GM12878 (cell line): ENCODE data around the gene ING3. TPM values are rescaled to one million over a fixed set of nuclear protein-coding genes. Genes with fewer than 3 reads are reported as not detected.

ENCODE experiments used
- ATAC-seq: fragments of 200-7000 bp; cut with Tn5 transposase; 3 replicates; pipeline ENCODE4 v1.9.1; 2020; ENCODE audit warnings: mild to moderate bottlenecking, moderate library complexity
- BruUV-seq: library from RNA; stranded (reverse); fragments of 400-500 nt; replicated peaks from 2 replicates; lab custom pipeline; 2021; lab: Mats Ljungman, UMichigan
- CTCF ChIA-PET: fragments of 300-600 bp; sonication (Branson Sonifier 250); formaldehyde crosslinking; extraction: SDS; loops from one replicate; lab custom pipeline; 2021; ENCODE audit warnings: inconsistent platforms; lab: Yijun Ruan, JAX
- POLR2A ChIA-PET: fragments of 350-600 bp; formaldehyde crosslinking; extraction: SDS; loops from one replicate; lab custom pipeline; 2021; ENCODE audit warnings: inconsistent platforms; lab: Charles Lee
- RAD21 ChIA-PET: fragments of 300-600 bp; sonication (Branson Sonifier 250); formaldehyde crosslinking; loops from one replicate; lab custom pipeline; 2023; ENCODE audit warnings: antibody characterized with exemption; ENCODE audit not compliant: unreplicated experiment; lab: Charles Lee
- SMC1A ChIA-PET: fragments of 300-600 bp; sonication (Branson Sonifier 250); formaldehyde crosslinking; loops from one replicate; lab custom pipeline; 2023; ENCODE audit not compliant: unreplicated experiment, uncharacterized antibody; lab: Charles Lee
- DNase-seq: peaks from one replicate; pipeline ENCODE4 v3.0.0-alpha.2; 2011; ENCODE audit warnings: low read depth, low spot score
- FAIRE-seq: peaks from 3 replicates; lab custom pipeline; 2011; peaks lifted over from hg19 to GRCh38; lab: Jason Lieb, UNC
- H2AFZ ChIP-seq: 2 replicates; pipeline ENCODE4 v1.6.0; 2011; ENCODE audit warnings: low read depth, low read length, control low read depth; ENCODE audit not compliant: control insufficient read depth
- H3K27ac ChIP-seq: 2 replicates; pipeline ENCODE4 v1.5.1; 2011; ENCODE audit warnings: control low read depth; ENCODE audit not compliant: control insufficient read depth, insufficient read depth
- H3K27me3 ChIP-seq, 2 experiments: replicated peaks in 1 of 2; 2 replicates each; pipeline versions ENCODE4 v1.6.0 to v1.6.1; 2011; ENCODE audit warnings: low read length in 1 of 2; ENCODE audit not compliant: control insufficient read depth in 2 of 2, insufficient read depth in 2 of 2
- H3K36me3 ChIP-seq, 2 experiments: 2 replicates each; pipeline ENCODE4 v1.5.1; 2011; ENCODE audit warnings: low read length in 1 of 2; ENCODE audit not compliant: control insufficient read depth in 2 of 2, insufficient read depth in 2 of 2
- H3K4me1 ChIP-seq: 2 replicates; pipeline ENCODE4 v1.6.1; 2011; ENCODE audit warnings: mild to moderate bottlenecking, low read length, moderate library complexity, mixed read lengths; ENCODE audit not compliant: control insufficient read depth, insufficient read depth
- H3K4me2 ChIP-seq: 2 replicates; pipeline ENCODE4 v1.6.0; 2011; ENCODE audit warnings: control low read depth; ENCODE audit not compliant: control insufficient read depth, insufficient read depth
- H3K4me3 ChIP-seq: fragments of 200-600 bp; sonication (generic); 2 replicates; pipeline ENCODE4 v1.5.1; 2016
- H3K79me2 ChIP-seq: 2 replicates; pipeline ENCODE4 v1.6.0; 2011; ENCODE audit warnings: low read length; ENCODE audit not compliant: control insufficient read depth, insufficient read depth
- H3K9ac ChIP-seq: 2 replicates; pipeline ENCODE4 v1.8.0; 2011; ENCODE audit warnings: low read length, control low read depth, mixed read lengths; ENCODE audit not compliant: control insufficient read depth, insufficient read depth
- H3K9me3 ChIP-seq: replicated peaks from 3 replicates; pipeline ENCODE4 v1.5.1; 2011; ENCODE audit warnings: mild to moderate bottlenecking, low read length; ENCODE audit not compliant: control insufficient read depth, insufficient read depth
- H4K20me1 ChIP-seq: 2 replicates; pipeline ENCODE4 v1.6.0; 2011; ENCODE audit not compliant: control insufficient read depth, insufficient read depth
- ATF3 ChIP-seq: IDR thresholded peaks from 2 replicates; pipeline ENCODE4 v1.6.1; 2011; ENCODE audit warnings: low read depth, mild to moderate bottlenecking, low read length, moderate library complexity, borderline replicate concordance; ENCODE audit errors: extremely low read depth
- CREB1 ChIP-seq: IDR thresholded peaks from 2 replicates; pipeline ENCODE4 v1.6.1; 2012; ENCODE audit warnings: low read depth, mild to moderate bottlenecking, inconsistent platforms
- HCFC1 ChIP-seq: fragments of 150-350 bp; IDR thresholded peaks from 2 replicates; pipeline ENCODE4 v1.6.1; 2014; ENCODE audit warnings: low read length
- HDGF ChIP-seq: fragments of 450-650 bp; IDR thresholded peaks from 2 replicates; pipeline ENCODE4 v1.6.1; 2016; ENCODE audit warnings: antibody characterized with exemption
- HSF1 ChIP-seq: fragments of 150-350 bp; IDR thresholded peaks from 2 replicates; pipeline ENCODE4 v1.6.1; 2014; ENCODE audit warnings: mild to moderate bottlenecking, low read depth, low read length
- PAX8 ChIP-seq: fragments of 450-650 bp; IDR thresholded peaks from 2 replicates; pipeline ENCODE4 v1.6.1; 2017; ENCODE audit warnings: mild to moderate bottlenecking, moderate library complexity
- TCF3 ChIP-seq: IDR thresholded peaks from 2 replicates; pipeline ENCODE4 v1.6.1; 2012; ENCODE audit warnings: low read depth, mild to moderate bottlenecking, low read length, borderline replicate concordance; ENCODE audit not compliant: insufficient read depth
- ZBTB33 ChIP-seq: fragments of 450-650 bp; IDR thresholded peaks from 2 replicates; pipeline ENCODE4 v1.6.1; 2017; ENCODE audit warnings: mild to moderate bottlenecking
- WGBS: methylation state at CpG from one replicate; pipeline ENCODE4 v1.1.6; 2016; ENCODE audit warnings: low lambda C conversion rate; ENCODE audit not compliant: insufficient replicate concordance, insufficient coverage; ENCODE audit errors: missing lambda C conversion rate; 5-methylcytosine and 5-hydroxymethylcytosine counted together
- in situ Hi-C: fragments of 300-500 bp; cut with MboI; formaldehyde crosslinking; loops from 9 replicates; pipeline ENCODE4 v1.14.3; 2018; ENCODE audit warnings: mixed read lengths
- intact Hi-C: fragments of 100-400 bp; cut with micrococcal nuclease; formaldehyde crosslinking; loops from one replicate; pipeline ENCODE4 v1.14.2; 2022; ENCODE audit not compliant: unreplicated experiment
- polyA plus RNA-seq, 11 experiments: library from polyadenylated mRNA; depleted of rRNA in 4 of 11; unstranded in 6 of 11; stranded (reverse) in 5 of 11; fragments of >200 nt; fragmentation: Nextera tagmentation in 4 of 11; fragmentation: Illumina TruSeq in 1 of 11; extraction: Ambion mirVana in 4 of 11; extraction: Trizol in 1 of 11; gene quantifications; 1 replicate in 1 of 11; 2 replicates in 10 of 11; pipeline versions ENCODE4 v1.2.1 to v1.2.3, GENCODE V29; 2011 to 2016; ENCODE audit warnings: inconsistent platforms in 2 of 11, missing spikeins in 2 of 11, low read depth in 1 of 11
- total RNA-seq, 4 experiments: library from RNA; depleted of rRNA in 3 of 4; stranded (reverse); fragments of >200 nt in 3 of 4; fragmentation: Illumina TruSeq in 1 of 4; extraction: Trizol in 1 of 4; gene quantifications; 2 replicates each; pipeline versions ENCODE4 v1.2.1 to v1.2.3, GENCODE V29; 2013 to 2021

Gene ING3
- total and polyA plus RNA-seq, 10 of the 15 experiments (the other 5 are each of a cell fraction or from before 2014, with no cell fraction given) = 12.1 to 60.8 (median 28.8) TPM

GRCh38 chr7:121012170-121012874 is 61.7 kb downstream of the ING3 start (continued):
- no peak for TF ChIP-seq ATF3
- no peak for TF ChIP-seq HDGF
- no peak for TF ChIP-seq PAX8
- TF ChIP-seq ZBTB33 = no peak

- 46% methylated on average over 2 of the region's 2 CpGs for WGBS
- Histone ChIP-seq H3K27ac (no peak overlapping the region), H3K27me3 (no peaks in the 10 kb centered on the region; a peak in 2 of 4 replicates), H3K4me2 (no peak overlapping the region), H3K4me3 (no peak overlapping the region), H3K9me3 (no peaks in the 10 kb centered on the region), H3K79me2 (no peaks in the 10 kb centered on the region), H3K36me3 (no peaks in the 10 kb centered on the region), H3K9ac (no peak overlapping the region), H3K4me1 (no peaks in the 10 kb centered on the region), H4K20me1 (no peaks in the 10 kb centered on the region), H2AFZ (no peak overlapping the region)
- intact Hi-C loops (no loop called here), in situ Hi-C loops (no loop called here)
- ATAC-seq (no peak), DNase-seq (no peak), FAIRE-seq (no peak)
- TF ChIP-seq HSF1 = no peak
- TF ChIP-seq TCF3 = no peak
- TF ChIP-seq HCFC1 = no peak
- TF ChIP-seq CREB1 = no peak
- ChIA-PET POLR2A (no interaction called here), CTCF (no interaction called here), RAD21 (no interaction called here), SMC1A (no interaction called here)
- BruUV-seq = no TSS peak
Measured at GRCh38 chr7:121012919-121013318, 62.3 kb downstream of the ING3 start.
